HepG2 (cell line): Measurements from ENCODE around the gene ETS2. TPM values are rescaled to one million over a fixed set of nuclear protein-coding genes. Genes with fewer than 3 reads are reported as not detected.

Experiments
- E2F1 ChIP-seq: sonication (generic); formaldehyde crosslinking; IDR thresholded peaks from 2 replicates; pipeline ENCODE4 v1.5.0; 2020; ENCODE audit warnings: missing genetic modification reagents
- EP300 ChIP-seq, 3 experiments: sonication (generic) in 1 of 3; formaldehyde crosslinking in 1 of 3; IDR thresholded peaks; 2 replicates each; pipeline versions ENCODE4 v1.5.1 to v1.6.1; 2011 to 2020; ENCODE audit warnings: low read depth in 2 of 3, low read length in 2 of 3, borderline replicate concordance in 1 of 3, improper control_type of control experiment in 1 of 3, mild to moderate bottlenecking in 1 of 3, missing genetic modification reagents in 1 of 3, moderate library complexity in 1 of 3
- HBP1 ChIP-seq: IDR thresholded peaks from 2 replicates; pipeline ENCODE4 v1.6.1; 2016; ENCODE audit warnings: low read depth, control low read depth
- MXD3 ChIP-seq: IDR thresholded peaks from 2 replicates; pipeline ENCODE4 v1.6.1; 2016; ENCODE audit warnings: mild to moderate bottlenecking, missing biosample characterization, missing genetic modification reagents
- SMAD1 ChIP-seq: sonication (generic); formaldehyde crosslinking; IDR thresholded peaks from 2 replicates; pipeline ENCODE4 v1.4.0; 2020; ENCODE audit warnings: missing genetic modification reagents, low read depth, mild to moderate bottlenecking, borderline replicate concordance
- TGIF2 ChIP-seq: IDR thresholded peaks from 2 replicates; pipeline ENCODE4 v1.6.1; 2016; ENCODE audit warnings: control low read depth, missing compliant biosample characterization
- YY1 ChIP-seq: IDR thresholded peaks from 2 replicates; pipeline ENCODE4 v1.6.1; 2011; ENCODE audit warnings: low read length, low read depth, moderate library complexity, mild to moderate bottlenecking; ENCODE audit not compliant: insufficient read depth, insufficient replicate concordance
- ZBTB4 ChIP-seq: sonication (generic); formaldehyde crosslinking; IDR thresholded peaks from 2 replicates; pipeline ENCODE4 v1.4.0; 2020; ENCODE audit warnings: missing genetic modification reagents, mild to moderate bottlenecking, borderline replicate concordance
- ZC3H4 ChIP-seq: sonication (generic); formaldehyde crosslinking; IDR thresholded peaks from 2 replicates; pipeline ENCODE4 v1.4.0; 2020; ENCODE audit warnings: missing genetic modification reagents, borderline replicate concordance
- ZNF10 ChIP-seq: sonication (generic); formaldehyde crosslinking; IDR thresholded peaks from 2 replicates; pipeline ENCODE4 v1.4.0; 2020; ENCODE audit warnings: mild to moderate bottlenecking, low read depth, missing genetic modification reagents, borderline replicate concordance
- ZNF121 ChIP-seq: sonication (generic); formaldehyde crosslinking; IDR thresholded peaks from 2 replicates; pipeline ENCODE4 v1.5.0; 2020; ENCODE audit warnings: mild to moderate bottlenecking, missing genetic modification reagents
- ZNF18 ChIP-seq: sonication (generic); formaldehyde crosslinking; IDR thresholded peaks from 2 replicates; pipeline ENCODE4 v1.8.0; 2022; ENCODE audit warnings: mild to moderate bottlenecking, missing genetic modification reagents; ENCODE audit not compliant: insufficient replicate concordance
- ZNF234 ChIP-seq: sonication (generic); formaldehyde crosslinking; conservative IDR thresholded peaks from 2 replicates; pipeline ENCODE4 v1.5.1; 2020; ENCODE audit warnings: mild to moderate bottlenecking, missing genetic modification reagents
- ZNF556 ChIP-seq: sonication (generic); formaldehyde crosslinking; IDR thresholded peaks from 2 replicates; pipeline ENCODE4 v1.4.0; 2020; ENCODE audit warnings: mild to moderate bottlenecking, missing genetic modification reagents, borderline replicate concordance
- ZNF580 ChIP-seq: IDR thresholded peaks from 2 replicates; pipeline ENCODE4 v1.6.1; 2016; ENCODE audit warnings: low read depth, borderline replicate concordance
- ZNF83 ChIP-seq: sonication (generic); formaldehyde crosslinking; IDR thresholded peaks from 2 replicates; pipeline ENCODE4 v1.4.0; 2020; ENCODE audit warnings: missing genetic modification reagents, mild to moderate bottlenecking, borderline replicate concordance
- ZZZ3 ChIP-seq: sonication (generic); formaldehyde crosslinking; IDR thresholded peaks from 2 replicates; pipeline ENCODE4 v1.4.0; 2020; ENCODE audit warnings: missing genetic modification reagents, mild to moderate bottlenecking, borderline replicate concordance
- polyA plus RNA-seq, 8 experiments: library from polyadenylated mRNA; depleted of rRNA in 3 of 8; stranded (reverse) in 7 of 8; unstranded in 1 of 8; fragments of >200 nt; fragmentation: Illumina TruSeq in 4 of 8; extraction: Trizol in 4 of 8; gene quantifications; 2 replicates each; pipeline versions ENCODE4 v1.2.1 to v1.2.3, GENCODE V29; 2011 to 2016; ENCODE audit warnings: low read depth in 4 of 8, missing spikeins in 1 of 8, mixed read lengths in 1 of 8; ENCODE audit not compliant: insufficient read depth in 1 of 8
- total RNA-seq, 5 experiments: library from RNA; depleted of rRNA; stranded (reverse); fragments of >200 nt; fragmentation: Illumina TruSeq; extraction: Trizol; gene quantifications; 2 replicates each; pipeline ENCODE4 v1.2.3, GENCODE V29; 2016; ENCODE audit warnings: low read depth in 1 of 5

ETS2 gene
- total and polyA plus RNA-seq, 2 of the 13 experiments (the other 11 are each of a cell fraction or from before 2014, with no cell fraction given), result 24.6 to 64.4 TPM

GRCh38 chr21:38805328-38806152 lies at the start of gene ETS2 (continued):
- TF ChIP-seq SMAD1 (CRISPR knock-in tag) (peak; percentile 69; the same call in 1 of the 2 replicates), EP300 (IDR thresholded peaks at IDR 0.05; ENCODE audit: low read depth in 2 of 2, low read length in 2 of 2) (no peak), EP300 (CRISPR knock-in tag; IDR thresholded peaks at IDR 0.05; ENCODE audit: borderline replicate concordance) (peak; percentile 56; the same call in 1 of the 2 replicates), ZNF121 (CRISPR knock-in tag) (peak; percentile 36; the same call in 1 of the 2 replicates), HBP1 (CRISPR knock-in tag) (peak; percentile 53; the same call in 1 of the 2 replicates), ZNF10 (CRISPR knock-in tag) (no peak), ZBTB4 (CRISPR knock-in tag) (peak; percentile 84; the same call in 1 of the 2 replicates), ZNF556 (CRISPR knock-in tag) (no peak), ZZZ3 (no peak), ZNF234 (peak; percentile 87; the same call in 1 of the 2 replicates), YY1 (peak; percentile 17), ZNF580 (CRISPR knock-in tag) (peak; percentile 85), E2F1 (0 out of 2 replicates have a peak, but pooled peaks have one; percentile 33), MXD3 (peak; percentile 83; the same call in 1 of the 2 replicates), TGIF2 (peak; percentile 77; the same call in 1 of the 2 replicates), ZC3H4 (CRISPR knock-in tag) (no peak), ZNF18 (peak; percentile 72), ZNF83 (CRISPR knock-in tag) (no peak)
